GM15510 (cell line): ENCODE measurements around the gene YRDC.

Experiments used
- POLR2A ChIP-seq: IDR thresholded peaks from 3 replicates; pipeline ENCODE4 v1.6.1; 2011; ENCODE audit warnings: borderline replicate concordance; ENCODE audit not compliant: insufficient read length; ENCODE audit errors: extremely low read depth

YRDC gene

DNA sequence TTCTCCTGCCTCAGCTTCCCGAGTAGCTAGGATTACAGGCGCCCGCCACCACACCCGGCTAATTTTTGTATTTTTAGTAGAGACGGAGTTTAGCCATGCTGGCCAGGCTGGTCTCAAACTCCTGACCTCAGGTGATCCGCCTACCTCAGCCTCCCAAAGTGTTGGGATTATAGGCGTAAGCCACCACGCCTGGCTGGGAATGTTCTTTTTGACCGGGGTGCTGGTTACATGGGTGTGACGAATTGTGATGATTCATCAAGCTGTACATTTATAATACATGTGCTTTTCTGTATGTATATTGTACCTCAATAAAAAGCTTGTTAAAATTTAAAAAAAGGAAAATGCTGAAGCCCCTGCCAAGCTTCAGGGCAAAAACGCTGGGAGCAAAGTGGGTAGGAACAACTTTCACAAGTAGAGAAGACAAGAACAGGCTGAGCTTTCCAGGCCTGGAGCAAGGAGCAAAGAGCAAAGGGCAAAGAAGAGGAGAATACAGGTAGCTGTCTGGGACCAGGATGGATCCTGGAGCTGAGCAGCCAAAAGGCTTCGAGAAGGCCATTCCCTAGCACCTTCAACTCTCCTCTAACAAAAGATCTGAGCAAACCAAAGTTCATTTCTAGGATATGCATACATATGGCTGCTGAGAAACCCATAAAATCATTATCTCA lies 20.5 kb upstream of the YRDC start:
- no peak for TF ChIP-seq POLR2A

GRCh38 chr1:37825506-37825905 lies 17.5 kb upstream of the YRDC start:
- TF ChIP-seq POLR2A: no peak

- TF ChIP-seq POLR2A: no peak
Observed at GRCh38 chr1:37824001-37824400, 16.0 kb upstream of the YRDC start.

- no peak for TF ChIP-seq POLR2A
Observed at GRCh38 chr1:37822906-37823815, 15.2 kb upstream of the YRDC start.

DNA sequence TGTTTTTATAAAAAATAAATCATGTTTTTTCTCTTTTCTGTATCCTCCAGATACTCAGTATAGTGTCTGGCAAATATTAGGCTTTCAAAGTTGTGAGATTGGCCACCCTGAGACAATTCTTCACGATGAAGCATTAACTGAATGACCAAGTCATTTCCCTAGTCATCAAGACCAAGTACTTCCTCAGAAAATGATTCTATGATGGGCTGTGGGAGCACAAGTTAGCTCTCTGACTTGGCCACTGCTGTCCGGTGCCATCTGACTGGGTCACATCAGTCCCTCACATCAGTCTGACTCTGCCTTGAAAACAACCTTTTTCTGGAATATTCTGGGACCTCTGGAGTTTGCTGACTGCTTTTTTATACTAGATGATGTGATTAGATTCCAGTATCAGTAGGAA lies 13.5 kb upstream of the YRDC start:
- TF ChIP-seq POLR2A: no peak

DNA sequence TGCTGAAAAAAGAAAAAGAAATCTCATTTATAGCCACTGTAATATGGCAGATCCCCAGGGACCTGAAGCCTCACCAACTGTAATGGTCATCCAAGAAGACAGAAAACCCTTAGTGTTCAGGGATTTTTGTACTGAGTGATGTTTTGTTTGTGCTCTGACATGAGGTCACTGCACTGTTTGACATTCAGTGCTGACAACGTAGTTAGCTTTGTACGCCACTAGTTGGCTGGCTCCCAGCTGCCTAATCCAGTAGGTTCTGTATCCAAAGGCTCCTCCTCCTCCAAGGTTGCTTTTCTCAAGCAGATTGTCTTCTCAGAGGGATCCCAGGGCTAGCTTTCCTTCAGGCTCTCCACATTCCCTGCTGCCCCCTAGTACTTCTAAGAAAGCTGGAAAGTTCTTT lies 9.5 kb upstream of the YRDC start:
- TF ChIP-seq POLR2A: no peak

- TF ChIP-seq POLR2A: no peak
Observed at GRCh38 chr1:37814252-37814651, 6.2 kb upstream of the YRDC start.

GRCh38 chr1:37813529-37814145 lies 5.6 kb upstream of the YRDC start:
- no peak for TF ChIP-seq POLR2A

DNA sequence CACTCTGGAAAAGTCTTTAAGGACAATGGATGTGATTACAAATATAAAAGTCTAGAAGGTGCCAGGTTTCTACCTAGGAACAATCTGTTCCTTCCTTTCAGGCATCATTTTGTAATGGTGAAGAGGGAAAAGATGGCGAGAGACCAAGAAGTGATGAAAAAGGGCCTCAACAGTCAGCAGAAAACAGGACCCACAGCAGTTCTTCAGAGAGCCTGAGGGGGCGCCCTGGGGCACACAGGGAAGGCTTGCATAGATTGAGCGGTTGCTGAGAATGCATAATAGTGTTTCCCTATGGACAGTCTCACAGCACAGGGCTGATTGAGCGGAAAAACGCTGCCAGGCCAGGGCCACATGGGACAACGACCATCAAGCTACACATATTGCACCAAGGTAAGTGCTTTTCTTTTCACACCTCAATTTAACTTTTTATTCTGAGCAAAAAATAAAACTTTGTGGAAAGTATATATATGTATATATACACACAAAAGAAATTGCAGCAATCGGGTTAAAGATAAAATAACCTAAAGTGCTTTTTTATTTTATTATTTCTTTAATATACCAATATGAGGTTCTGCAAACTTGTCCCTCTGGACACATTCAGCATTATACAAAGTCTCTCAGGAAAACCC lies 3.1 kb upstream of the YRDC start:
- no peak for TF ChIP-seq POLR2A

DNA sequence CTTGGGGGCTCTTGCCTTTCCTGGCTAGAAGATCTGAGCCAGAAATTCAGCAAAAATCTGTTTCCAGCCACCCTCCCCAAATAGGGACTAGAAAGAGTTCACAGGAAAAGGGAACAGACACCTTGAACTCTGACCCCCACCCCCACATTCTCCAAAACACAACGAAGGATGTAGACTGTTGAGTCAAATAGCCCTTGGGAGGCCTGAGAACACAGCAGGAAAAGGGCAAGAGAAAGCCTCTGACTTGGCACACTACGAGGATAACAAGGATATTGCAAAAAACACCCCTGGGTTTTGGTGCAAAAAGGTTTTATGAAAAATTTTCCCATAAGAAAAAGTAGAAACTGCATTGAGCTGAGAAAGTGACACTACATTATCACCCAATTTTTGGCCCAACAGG lies 1.9 kb upstream of the YRDC start:
- TF ChIP-seq POLR2A: no peak

DNA sequence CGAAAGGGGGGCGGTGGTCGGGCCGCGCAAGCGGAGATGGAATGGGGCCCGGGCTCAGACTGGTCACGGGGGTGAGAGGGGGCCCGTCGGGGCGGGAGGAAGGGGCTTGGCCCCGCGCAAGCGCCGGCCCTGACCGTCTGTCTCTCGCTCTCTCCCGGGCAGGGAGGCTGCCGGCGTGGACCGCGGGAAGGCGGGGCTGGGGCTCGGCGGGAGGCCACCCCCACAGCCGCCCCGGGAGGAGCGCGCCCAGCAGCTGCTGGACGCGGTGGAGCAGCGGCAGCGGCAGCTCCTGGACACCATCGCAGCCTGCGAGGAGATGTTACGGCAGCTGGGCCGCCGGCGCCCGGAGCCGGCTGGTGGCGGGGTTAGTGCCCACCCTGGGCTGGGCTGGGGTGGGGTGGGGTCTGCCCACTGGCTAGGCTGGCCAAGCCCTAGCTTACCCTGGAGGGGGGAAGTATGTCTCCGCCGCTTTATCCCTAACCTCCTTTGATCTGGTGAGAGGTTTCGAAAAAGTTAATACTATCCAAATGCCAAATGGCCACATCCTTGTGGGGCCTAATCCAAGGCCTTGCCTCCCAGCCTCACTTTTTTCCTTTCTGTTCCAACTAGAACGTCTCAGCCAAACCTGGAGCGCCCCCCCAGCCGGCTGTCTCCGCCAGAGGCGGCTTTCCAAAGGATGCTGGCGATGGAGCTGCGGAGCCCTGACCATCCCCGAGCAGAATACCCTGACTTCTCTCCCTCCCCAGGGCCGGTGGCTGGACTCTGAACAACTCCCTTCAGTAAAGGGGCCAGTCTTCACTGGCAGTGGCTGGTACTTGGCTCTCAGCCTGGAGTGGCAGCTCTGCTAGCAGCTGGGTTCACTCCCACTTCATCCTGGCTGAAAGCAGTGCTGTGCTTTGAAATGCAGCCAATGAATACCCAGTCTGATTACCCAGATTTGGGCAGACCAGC lies 636 bp upstream of the YRDC start:
- TF ChIP-seq POLR2A: no peak

- no peak for TF ChIP-seq POLR2A
Observed at GRCh38 chr1:37807220-37807554, 821 bp downstream of the YRDC start.

GRCh38 chr1:37802439-37802838 lies 5.6 kb downstream of the YRDC start:
- no peak for TF ChIP-seq POLR2A

GRCh38 chr1:37797750-37798345 lies 10.2 kb downstream of the YRDC start:
- no peak for TF ChIP-seq POLR2A

DNA sequence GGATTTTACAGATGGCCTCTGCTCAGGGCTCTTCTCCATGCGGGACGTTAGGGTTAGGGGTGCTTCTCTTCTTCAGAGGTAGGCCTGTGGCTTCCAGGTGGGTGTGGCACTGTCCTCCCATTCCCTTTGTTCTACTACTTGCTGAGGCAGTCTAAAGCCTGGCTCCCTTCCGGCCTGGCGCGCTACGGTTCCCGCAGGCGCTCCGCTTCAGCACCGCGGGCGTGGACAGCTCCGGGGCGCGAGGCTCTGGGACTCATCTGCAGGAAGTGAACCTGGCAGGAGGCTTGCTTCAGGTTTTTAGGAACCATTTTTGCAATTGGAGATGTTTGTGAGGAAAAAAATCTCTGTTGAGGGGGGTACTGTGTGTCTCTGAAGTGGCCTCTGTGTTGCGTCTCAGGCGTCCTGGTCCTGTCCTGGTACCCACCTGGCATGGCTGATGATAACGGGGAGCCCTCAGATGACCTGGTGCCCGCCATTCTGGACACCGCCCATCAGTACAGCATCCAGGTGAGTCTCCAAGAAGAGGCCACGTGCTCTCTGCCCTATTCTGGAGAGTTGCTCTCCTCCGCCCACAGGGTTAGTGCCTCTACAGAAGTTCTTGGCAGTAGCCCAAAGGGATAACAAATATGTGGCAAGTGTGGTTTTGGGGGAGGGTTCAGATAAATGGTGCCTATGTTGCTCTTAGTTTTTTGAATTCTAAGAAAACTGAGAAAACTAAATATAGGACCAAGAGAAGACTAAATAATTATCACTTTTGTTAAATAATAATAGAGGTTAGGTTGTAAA lies 12.5 kb downstream of the YRDC start:
- no peak for TF ChIP-seq POLR2A
